ENCODE results near the gene TMEM108. TPM values are rescaled to one million over a fixed set of nuclear protein-coding genes. Genes with fewer than 3 reads are reported as not detected.

The TMEM108 gene
- total and polyA plus RNA-seq, 12 donors = 0.40 to 4.0 (median 1.5) TPM

DNA sequence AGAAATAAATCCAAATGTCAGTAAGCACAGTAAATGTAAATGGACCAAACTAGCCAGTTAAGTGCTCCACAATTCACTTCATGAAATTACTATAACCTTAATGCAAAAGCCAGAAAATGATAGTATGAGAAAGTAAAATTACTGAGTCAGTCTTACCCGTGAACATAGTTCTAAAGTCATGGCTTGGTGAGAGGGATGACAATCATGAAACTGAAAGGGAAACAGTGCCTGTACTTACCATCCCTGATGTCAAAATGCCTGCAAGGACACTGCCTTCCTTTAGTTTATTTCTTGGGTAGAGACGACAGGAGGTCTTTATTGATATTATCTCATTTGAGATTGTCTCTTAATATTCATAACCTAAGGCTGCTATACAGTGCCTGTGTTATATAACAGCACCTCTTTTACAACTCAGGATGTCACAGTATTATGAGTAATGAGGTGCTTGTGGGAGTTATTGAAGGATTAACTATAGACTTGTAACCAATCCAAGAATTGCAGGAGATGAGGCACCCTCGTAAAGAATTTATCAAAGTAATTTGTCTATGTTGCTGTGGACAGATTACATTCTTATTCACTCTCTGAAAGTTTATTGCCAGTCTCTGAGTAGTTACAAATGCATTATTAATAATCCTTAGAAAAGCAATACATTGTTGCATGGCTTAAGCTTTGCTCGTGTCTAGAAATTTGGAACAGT is 218.7 kb downstream of the TMEM108 start:
- no peak for DNase-seq
- no peaks in the 10 kb centered on the region for H3K36me3 ChIP-seq
- 61 to 64% methylated on average over 4 of the region's 4 CpGs for WGBS, 2 donors
- no peak overlapping the region for H3K4me3 ChIP-seq
- intact Hi-C loops (cut with DNase I) = no loop called here
- H3K4me1 ChIP-seq = no peaks in the 10 kb centered on the region
- no peaks in the 10 kb centered on the region for H3K9me3 ChIP-seq
- H3K27me3 ChIP-seq = no peaks in the 10 kb centered on the region
- no peak for ATAC-seq
- no peak overlapping the region for H3K27ac ChIP-seq
- TF ChIP-seq, protein P1, sequence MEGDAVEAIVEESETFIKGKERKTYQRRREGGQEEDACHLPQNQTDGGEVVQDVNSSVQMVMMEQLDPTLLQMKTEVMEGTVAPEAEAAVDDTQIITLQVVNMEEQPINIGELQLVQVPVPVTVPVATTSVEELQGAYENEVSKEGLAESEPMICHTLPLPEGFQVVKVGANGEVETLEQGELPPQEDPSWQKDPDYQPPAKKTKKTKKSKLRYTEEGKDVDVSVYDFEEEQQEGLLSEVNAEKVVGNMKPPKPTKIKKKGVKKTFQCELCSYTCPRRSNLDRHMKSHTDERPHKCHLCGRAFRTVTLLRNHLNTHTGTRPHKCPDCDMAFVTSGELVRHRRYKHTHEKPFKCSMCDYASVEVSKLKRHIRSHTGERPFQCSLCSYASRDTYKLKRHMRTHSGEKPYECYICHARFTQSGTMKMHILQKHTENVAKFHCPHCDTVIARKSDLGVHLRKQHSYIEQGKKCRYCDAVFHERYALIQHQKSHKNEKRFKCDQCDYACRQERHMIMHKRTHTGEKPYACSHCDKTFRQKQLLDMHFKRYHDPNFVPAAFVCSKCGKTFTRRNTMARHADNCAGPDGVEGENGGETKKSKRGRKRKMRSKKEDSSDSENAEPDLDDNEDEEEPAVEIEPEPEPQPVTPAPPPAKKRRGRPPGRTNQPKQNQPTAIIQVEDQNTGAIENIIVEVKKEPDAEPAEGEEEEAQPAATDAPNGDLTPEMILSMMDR (IDR thresholded peaks at IDR 0.05) = no peak

DNA sequence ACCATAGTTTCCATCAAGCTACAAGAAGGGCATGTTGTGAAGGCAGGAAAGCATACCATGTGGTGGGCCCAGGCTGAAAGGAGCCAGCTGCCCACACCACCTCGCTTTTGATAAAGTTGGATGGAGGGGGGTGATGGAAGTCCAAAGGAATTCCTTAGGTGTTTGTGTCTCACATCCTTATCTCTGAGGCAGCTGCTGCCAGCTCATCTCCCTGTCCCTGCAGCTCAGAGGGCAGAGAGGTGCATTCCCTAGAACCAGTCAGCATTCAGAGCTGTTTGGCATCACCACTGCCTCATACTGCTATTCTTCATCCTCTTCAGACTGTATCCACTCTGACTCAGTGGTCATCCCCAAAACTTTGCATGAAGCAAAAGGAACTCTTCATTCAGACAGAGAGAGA is 220.2 kb downstream of the TMEM108 start:
- WGBS, 2 donors = 71 to 82% methylated on average over 1 of the region's 1 CpG
- no peak overlapping the region for H3K4me3 ChIP-seq
- no peak for ATAC-seq
- no peak overlapping the region for H3K27ac ChIP-seq
- H3K9me3 ChIP-seq = no peaks in the 10 kb centered on the region
- H3K4me1 ChIP-seq = no peaks in the 10 kb centered on the region
- TF ChIP-seq, protein P1 (IDR thresholded peaks at IDR 0.05) = no peak
- intact Hi-C loops (cut with DNase I) = no loop called here
- no peaks in the 10 kb centered on the region for H3K36me3 ChIP-seq
- no peaks in the 10 kb centered on the region for H3K27me3 ChIP-seq
- DNase-seq = no peak

DNA sequence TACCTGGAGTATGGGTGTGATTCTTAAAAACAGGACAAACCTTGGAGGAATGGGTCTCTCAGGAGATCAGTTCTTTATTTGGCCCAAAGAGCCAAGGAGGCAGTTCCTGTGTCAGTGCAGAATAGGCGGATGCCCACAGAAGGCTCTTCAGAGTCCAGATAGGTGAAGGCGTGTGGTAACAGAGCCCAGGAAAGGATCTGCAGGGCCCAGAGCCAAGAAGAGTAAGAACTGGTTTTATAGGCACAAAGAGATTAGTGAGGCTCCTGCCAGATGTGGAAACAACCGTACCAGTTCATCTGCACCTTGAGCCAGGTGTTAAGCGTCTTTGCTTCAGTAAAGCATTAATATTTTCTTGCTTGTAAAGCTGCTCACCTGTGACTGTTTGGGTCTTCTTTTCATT is 221.6 kb downstream of the TMEM108 start:
- DNase-seq (no peak), ATAC-seq (no peak)
- Histone ChIP-seq H3K4me1 (no peaks in the 10 kb centered on the region), H3K27me3 (no peaks in the 10 kb centered on the region), H3K4me3 (no peak overlapping the region), H3K9me3 (no peaks in the 10 kb centered on the region), H3K36me3 (no peaks in the 10 kb centered on the region), H3K27ac (no peak overlapping the region)
- TF ChIP-seq, protein P1 (IDR thresholded peaks at IDR 0.05) = no peak
- intact Hi-C loops (cut with DNase I) = no loop called here
- WGBS, 2 donors = 90 to 94% methylated on average over 4 of the region's 4 CpGs

DNA sequence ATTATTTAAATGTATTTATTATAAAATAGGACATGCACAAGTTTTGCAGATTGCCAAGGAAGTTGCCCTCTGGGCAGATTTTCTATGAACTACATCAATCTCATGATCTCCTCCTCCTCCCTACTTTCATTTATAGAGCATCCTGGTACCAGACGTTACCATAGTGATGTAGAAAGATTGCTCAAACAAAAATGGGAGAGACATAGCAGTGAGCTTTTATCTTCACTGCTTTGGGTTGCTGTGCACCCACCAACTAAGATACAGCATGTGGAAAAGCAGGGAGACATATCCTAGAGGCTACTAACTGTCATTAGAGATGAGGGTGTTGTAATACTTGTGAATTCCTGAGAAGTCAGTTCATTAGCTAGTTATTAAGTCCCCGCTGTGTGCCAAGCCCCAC is 224.1 kb downstream of the TMEM108 start:
- WGBS, 2 donors = 76 to 77% methylated on average over 2 of the region's 2 CpGs
- TF ChIP-seq, protein P1 (IDR thresholded peaks at IDR 0.05) = no peak
- ATAC-seq = no peak
- Histone ChIP-seq H3K9me3 (no peaks in the 10 kb centered on the region), H3K4me3 (no peak overlapping the region), H3K4me1 (no peaks in the 10 kb centered on the region), H3K27ac (no peak overlapping the region), H3K27me3 (no peaks in the 10 kb centered on the region), H3K36me3 (no peaks in the 10 kb centered on the region)
- intact Hi-C loops (cut with DNase I) = no loop called here
- DNase-seq = no peak
